Measurements from ENCODE around the gene EMX1. TPM values are rescaled to one million over a fixed set of nuclear protein-coding genes. Genes with fewer than 3 reads are reported as not detected.

Gene EMX1
- total RNA-seq, 1 donor from 2014 or later: not detected

- peaks cover 92% of the 10 kb centered on the region for H3K27me3 ChIP-seq (ENCODE audit: low read depth)
- no peak for ATAC-seq
- intact Hi-C loops (cut with DNase I): no loop called here
These were observed 8.6 kb upstream of the EMX1 start for GRCh38 chr2:72908741-72909140.

GRCh38 chr2:72911256-72911655 is 6.1 kb upstream of the EMX1 start:
- no peak for TF ChIP-seq CTCF (IDR thresholded peaks at IDR 0.05)
- DNase-seq (no peak), ATAC-seq (no peak)
- no peaks in the 10 kb centered on the region for H3K9me3 ChIP-seq
- no peak overlapping the region for H3K27ac ChIP-seq
- H3K36me3 ChIP-seq: no peaks in the 10 kb centered on the region
- intact Hi-C loops (cut with DNase I): no loop called here
- peaks cover 12% of the 10 kb centered on the region for H3K4me1 ChIP-seq
- H3K27me3 ChIP-seq (ENCODE audit: low read depth): peaks cover 99% of the 10 kb centered on the region
- H3K4me3 ChIP-seq: no peak overlapping the region

More at GRCh38 chr2:72908741-72909140, 8.6 kb upstream of the EMX1 start:
- no peaks in the 10 kb centered on the region for H3K4me1 ChIP-seq
- no peak for DNase-seq
- no peak overlapping the region for H3K27ac ChIP-seq
- no peak overlapping the region for H3K4me3 ChIP-seq
- no peak for TF ChIP-seq CTCF (IDR thresholded peaks at IDR 0.05)
- no peaks in the 10 kb centered on the region for H3K36me3 ChIP-seq
- H3K9me3 ChIP-seq: no peaks in the 10 kb centered on the region

- DNase-seq: no peak
- no peaks in the 10 kb centered on the region for H3K36me3 ChIP-seq
- intact Hi-C loops (cut with DNase I): no loop called here
- no peaks in the 10 kb centered on the region for H3K9me3 ChIP-seq
- ATAC-seq: no peak
- H3K27me3 ChIP-seq (ENCODE audit: low read depth): peaks cover 98% of the 10 kb centered on the region
- no peak overlapping the region for H3K27ac ChIP-seq
- peaks cover 35% of the 10 kb centered on the region for H3K4me1 ChIP-seq
- no peak overlapping the region for H3K4me3 ChIP-seq
- no peak for TF ChIP-seq CTCF (IDR thresholded peaks at IDR 0.05)
These were observed 3.7 kb upstream of the EMX1 start for GRCh38 chr2:72913486-72914205.

GRCh38 chr2:72914206-72914559 is 3.1 kb upstream of the EMX1 start:
- Histone ChIP-seq H3K36me3 (no peaks in the 10 kb centered on the region), H3K4me3 (no peak overlapping the region), H3K27ac (no peak overlapping the region), H3K27me3 (ENCODE audit: low read depth) (peaks cover 96% of the 10 kb centered on the region), H3K4me1 (peaks cover 36% of the 10 kb centered on the region), H3K9me3 (no peaks in the 10 kb centered on the region)
- no peak for TF ChIP-seq CTCF (IDR thresholded peaks at IDR 0.05)
- DNase-seq (no peak), ATAC-seq (no peak)
- intact Hi-C loops (cut with DNase I): no loop called here

GRCh38 chr2:72914589-72915319 is 2.6 kb upstream of the EMX1 start:
- ATAC-seq (no peak), DNase-seq (no peak)
- Histone ChIP-seq H3K9me3 (no peaks in the 10 kb centered on the region), H3K27me3 (ENCODE audit: low read depth) (peaks cover 96% of the 10 kb centered on the region), H3K36me3 (no peaks in the 10 kb centered on the region), H3K4me3 (no peak overlapping the region), H3K4me1 (peaks cover 37% of the 10 kb centered on the region), H3K27ac (no peak overlapping the region)
- no peak for TF ChIP-seq CTCF (IDR thresholded peaks at IDR 0.05)
- intact Hi-C loops (cut with DNase I): no loop called here
